NCI-H1092 (cell line): ENCODE data around the gene METTL27.
"Not testable (repeated sequence)": the region's sequence is repeated elsewhere in the genome, so short reads cannot be mapped to it uniquely, and the experiment has no call there.

Experiments
- DNase-seq: peaks from one replicate; lab custom pipeline; 2025; lab: John Stamatoyannopoulos, UW

The METTL27 gene

GRCh38 chr7:73839290-73839689 lies 3.0 kb downstream of the METTL27 start:
- no peak for DNase-seq

- DNase-seq = no peak
Measured at GRCh38 chr7:73838642-73839041, 3.7 kb downstream of the METTL27 start.

GRCh38 chr7:73837167-73837566 lies 5.1 kb downstream of the METTL27 start:
- not testable (repeated sequence) for DNase-seq

- DNase-seq = no peak
Measured at GRCh38 chr7:73834626-73835191, 7.6 kb downstream of the METTL27 start.

- DNase-seq = no peak
Measured at GRCh38 chr7:73833251-73833919, 8.9 kb downstream of the METTL27 start.

GRCh38 chr7:73832806-73833205 lies 9.5 kb downstream of the METTL27 start:
- DNase-seq = no peak

GRCh38 chr7:73831834-73832651 lies 10.3 kb downstream of the METTL27 start:
- DNase-seq = peak; percentile 69

GRCh38 chr7:73831584-73831833 lies 10.8 kb downstream of the METTL27 start:
- DNase-seq = no peak

- peak; percentile 74 for DNase-seq
Measured at GRCh38 chr7:73830681-73831583, 11.4 kb downstream of the METTL27 start, which contains the start of gene CLDN4. CLDN4 (plus strand) TSS chr7:73830996; CDS start chr7:73831202, 206 bp downstream.

GRCh38 chr7:73829921-73830680 lies 12.2 kb downstream of the METTL27 start:
- no peak for DNase-seq

- DNase-seq = no peak
Measured at GRCh38 chr7:73829505-73829904, 12.8 kb downstream of the METTL27 start.

- no peak for DNase-seq
Measured at GRCh38 chr7:73828972-73829371, 13.3 kb downstream of the METTL27 start.

- DNase-seq = peak; percentile 94
Measured at GRCh38 chr7:73828107-73828803, 14.1 kb downstream of the METTL27 start.

GRCh38 chr7:73827567-73828106 lies 14.7 kb downstream of the METTL27 start:
- peak; percentile 98 for DNase-seq

- no peak for DNase-seq
Measured at GRCh38 chr7:73824986-73825385, 17.3 kb downstream of the METTL27 start.

- DNase-seq = no peak
Measured at GRCh38 chr7:73823873-73824592, 18.3 kb downstream of the METTL27 start.

GRCh38 chr7:73823257-73823656 lies 19.1 kb downstream of the METTL27 start:
- no peak for DNase-seq

GRCh38 chr7:73822319-73823173 lies 19.8 kb downstream of the METTL27 start:
- no peak for DNase-seq
